Liver (tissue), 9 donors: Measurements from ENCODE around the gene OR2AK2. TPM values are rescaled to one million over a fixed set of nuclear protein-coding genes. Genes with fewer than 3 reads are reported as not detected.

ENCODE experiments used
- DNase-seq: peaks from one replicate; pipeline ENCODE4 v3.0.0-alpha.2; 2017; ENCODE audit warnings: low spot score
- H3K27ac ChIP-seq, 2 donors: one replicate each; pipeline ENCODE4 v1.7.0; 2013; ENCODE audit warnings: inconsistent platforms in 2 of 2, low read length in 2 of 2, control low read depth in 1 of 2, low read depth in 1 of 2, mild to moderate bottlenecking in 1 of 2
- H3K27me3 ChIP-seq, 4 donors: one replicate each; pipeline versions ENCODE4 v1.6.1 to v1.7.0; 2013; ENCODE audit warnings: low read length in 3 of 4, inconsistent platforms in 1 of 4, mild to moderate bottlenecking in 1 of 4, moderate library complexity in 1 of 4; ENCODE audit not compliant: control insufficient read depth in 4 of 4, insufficient read depth in 4 of 4
- H3K36me3 ChIP-seq, 4 donors: one replicate each; pipeline versions ENCODE4 v1.6.1 to v1.7.0; 2013; ENCODE audit warnings: low read length in 3 of 4, mild to moderate bottlenecking in 3 of 4, low read depth in 1 of 4, moderate library complexity in 1 of 4; ENCODE audit not compliant: control insufficient read depth in 4 of 4, insufficient read depth in 3 of 4
- H3K4me1 ChIP-seq, 4 donors: one replicate each; pipeline versions ENCODE4 v1.6.1 to v1.7.0; 2013; ENCODE audit warnings: low read length in 3 of 4, mild to moderate bottlenecking in 3 of 4, moderate library complexity in 1 of 4; ENCODE audit not compliant: control insufficient read depth in 4 of 4, insufficient read depth in 4 of 4
- H3K4me3 ChIP-seq, 3 donors: one replicate each; pipeline versions ENCODE4 v1.6.1 to v1.7.0; 2013; ENCODE audit warnings: low read length in 3 of 3, control low read depth in 1 of 3, low read depth in 1 of 3, mild to moderate bottlenecking in 1 of 3
- H3K9ac ChIP-seq, 2 donors: one replicate each; pipeline ENCODE4 v1.7.0; 2013; ENCODE audit warnings: low read length in 2 of 2, mild to moderate bottlenecking in 2 of 2, moderate library complexity in 2 of 2, control low read depth in 1 of 2, low read depth in 1 of 2
- H3K9me3 ChIP-seq, 4 donors: one replicate each; pipeline versions ENCODE4 v1.6.1 to v1.7.0; 2013; ENCODE audit warnings: low read length in 3 of 4; ENCODE audit not compliant: control insufficient read depth in 4 of 4
- EGR1 ChIP-seq, 2 donors: IDR thresholded peaks; 2 replicates each; pipeline ENCODE4 v1.6.1; 2016 to 2018; ENCODE audit warnings: antibody characterized with exemption in 2 of 2, low read depth in 2 of 2
- FOXA1 ChIP-seq: IDR thresholded peaks from 2 replicates; pipeline ENCODE4 v1.6.1; 2016; ENCODE audit warnings: antibody characterized with exemption
- FOXA2 ChIP-seq: IDR thresholded peaks from 2 replicates; pipeline ENCODE4 v1.6.1; 2016; ENCODE audit warnings: antibody characterized with exemption
- GABPA ChIP-seq, 2 donors: IDR thresholded peaks in 1 of 2; conservative IDR thresholded peaks in 1 of 2; 2 replicates each; pipeline ENCODE4 v1.6.1; 2016; ENCODE audit warnings: antibody characterized with exemption in 2 of 2, mild to moderate bottlenecking in 1 of 2, moderate library complexity in 1 of 2
- HNF4A ChIP-seq, 2 donors: conservative IDR thresholded peaks; 2 replicates each; pipeline ENCODE4 v1.6.1; 2016; ENCODE audit warnings: antibody characterized with exemption in 2 of 2, mild to moderate bottlenecking in 2 of 2
- HNF4G ChIP-seq: IDR thresholded peaks from 2 replicates; pipeline ENCODE4 v1.6.1; 2016; ENCODE audit warnings: antibody characterized with exemption
- JUND ChIP-seq, 2 donors: IDR thresholded peaks; 2 replicates each; pipeline ENCODE4 v1.6.1; 2016; ENCODE audit warnings: antibody characterized with exemption in 2 of 2
- NR2F2 ChIP-seq: IDR thresholded peaks from 2 replicates; pipeline ENCODE4 v1.6.1; 2016; ENCODE audit warnings: antibody characterized with exemption
- RAD21 ChIP-seq, 2 donors: IDR thresholded peaks; 2 replicates each; pipeline ENCODE4 v1.6.1; 2016; ENCODE audit warnings: antibody characterized with exemption in 2 of 2, mild to moderate bottlenecking in 2 of 2
- RXRA ChIP-seq, 2 donors: IDR thresholded peaks; 2 replicates each; pipeline ENCODE4 v1.6.1; 2017 to 2018; ENCODE audit warnings: antibody characterized with exemption in 2 of 2, mild to moderate bottlenecking in 1 of 2
- TAF1 ChIP-seq: conservative IDR thresholded peaks from 2 replicates; pipeline ENCODE4 v1.6.1; 2016; ENCODE audit warnings: antibody characterized with exemption, mild to moderate bottlenecking
- YY1 ChIP-seq: IDR thresholded peaks from 2 replicates; pipeline ENCODE4 v1.6.1; 2016; ENCODE audit warnings: antibody characterized with exemption, mild to moderate bottlenecking
- WGBS: extraction: QIAGEN DNeasy Blood & Tissue Kit; methylation state at CpG from one replicate; pipeline ENCODE4 v1.1.7; 2013; 5-methylcytosine and 5-hydroxymethylcytosine counted together
- polyA plus RNA-seq, 2 donors: library from polyadenylated mRNA; stranded (reverse) in 1 of 2; unstranded in 1 of 2; fragments of 200-250 nt in 1 of 2; fragments of >200 nt in 1 of 2; fragmentation: Nextera tagmentation in 1 of 2; extraction: Ambion mirVana in 1 of 2; gene quantifications; one replicate each; pipeline versions ENCODE4 v1.2.1 to v1.2.3, GENCODE V29; 2013 to 2015
- total RNA-seq, 2 donors: library from RNA; depleted of rRNA; stranded (reverse); fragments of >200 nt; gene quantifications; one replicate each; pipeline ENCODE4 v1.2.3, GENCODE V29; 2014
- TF ChIP-seq, protein P1 (sequence below): IDR thresholded peaks from 2 replicates; pipeline ENCODE4 v1.6.1; 2016; ENCODE audit warnings: antibody characterized with exemption
- TF ChIP-seq, protein P2 (sequence below): IDR thresholded peaks from 2 replicates; pipeline ENCODE4 v1.6.1; 2016; ENCODE audit warnings: antibody characterized with exemption
- TF ChIP-seq, protein P3 (sequence below): IDR thresholded peaks from 2 replicates; pipeline ENCODE4 v1.6.1; 2016; ENCODE audit warnings: antibody characterized with exemption, mild to moderate bottlenecking
- donor health status: healthy.
- donor health status: healthy.
- donor health status: healthy.
- donor health status: healthy.
- donor health status: healthy.

The OR2AK2 gene
- total and polyA plus RNA-seq, 4 donors, result not detected

DNA sequence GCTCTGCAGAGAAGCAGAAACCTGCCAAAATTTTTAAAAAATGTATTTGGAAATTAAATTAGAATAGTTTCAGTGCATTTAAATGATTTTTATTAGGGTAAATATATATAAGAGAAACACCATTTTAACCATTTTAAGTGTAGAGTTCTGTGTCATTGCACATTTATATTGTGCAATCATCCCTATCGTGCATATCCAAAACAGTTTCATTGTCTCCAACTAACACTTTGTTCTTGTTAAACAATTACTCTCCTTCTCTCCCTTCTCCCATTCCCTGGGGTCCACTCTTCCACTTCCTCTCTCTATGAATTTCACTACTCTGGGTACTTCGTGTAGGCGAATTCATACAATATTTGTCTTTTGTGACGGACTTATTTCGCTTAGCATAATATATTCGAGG lies 22.4 kb upstream of the OR2AK2 start:
- Histone ChIP-seq H3K27me3 (no peaks in the 10 kb centered on the region), H3K4me3 (no peak overlapping the region), H3K36me3 (no peaks in the 10 kb centered on the region), H3K9me3 (peaks cover 0 to 2% (median 0%) of the 10 kb centered on the region in 4 donors), H3K27ac (no peak overlapping the region), H3K4me1 (no peaks in the 10 kb centered on the region), H3K9ac (no peak overlapping the region)
- TF ChIP-seq FOXA2 (no peak), RAD21 (IDR thresholded peaks at IDR 0.05) (no peak), EGR1 (IDR thresholded peaks at IDR 0.05; ENCODE audit: low read depth in 2 of 2) (no peak), HNF4A (conservative IDR thresholded peaks at IDR 0.05) (no peak), JUND (IDR thresholded peaks at IDR 0.05) (no peak), YY1 (no peak), TAF1 (no peak), HNF4G (no peak), GABPA (IDR thresholded peaks at IDR 0.05 in 1 of 2, conservative IDR thresholded peaks at IDR 0.05 in 1 of 2) (no peak)
- TF ChIP-seq, protein P1, sequence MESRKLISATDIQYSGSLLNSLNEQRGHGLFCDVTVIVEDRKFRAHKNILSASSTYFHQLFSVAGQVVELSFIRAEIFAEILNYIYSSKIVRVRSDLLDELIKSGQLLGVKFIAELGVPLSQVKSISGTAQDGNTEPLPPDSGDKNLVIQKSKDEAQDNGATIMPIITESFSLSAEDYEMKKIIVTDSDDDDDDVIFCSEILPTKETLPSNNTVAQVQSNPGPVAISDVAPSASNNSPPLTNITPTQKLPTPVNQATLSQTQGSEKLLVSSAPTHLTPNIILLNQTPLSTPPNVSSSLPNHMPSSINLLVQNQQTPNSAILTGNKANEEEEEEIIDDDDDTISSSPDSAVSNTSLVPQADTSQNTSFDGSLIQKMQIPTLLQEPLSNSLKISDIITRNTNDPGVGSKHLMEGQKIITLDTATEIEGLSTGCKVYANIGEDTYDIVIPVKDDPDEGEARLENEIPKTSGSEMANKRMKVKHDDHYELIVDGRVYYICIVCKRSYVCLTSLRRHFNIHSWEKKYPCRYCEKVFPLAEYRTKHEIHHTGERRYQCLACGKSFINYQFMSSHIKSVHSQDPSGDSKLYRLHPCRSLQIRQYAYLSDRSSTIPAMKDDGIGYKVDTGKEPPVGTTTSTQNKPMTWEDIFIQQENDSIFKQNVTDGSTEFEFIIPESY, result no peak
- TF ChIP-seq, protein P2, sequence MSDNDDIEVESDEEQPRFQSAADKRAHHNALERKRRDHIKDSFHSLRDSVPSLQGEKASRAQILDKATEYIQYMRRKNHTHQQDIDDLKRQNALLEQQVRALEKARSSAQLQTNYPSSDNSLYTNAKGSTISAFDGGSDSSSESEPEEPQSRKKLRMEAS, result no peak
- TF ChIP-seq, protein P3, sequence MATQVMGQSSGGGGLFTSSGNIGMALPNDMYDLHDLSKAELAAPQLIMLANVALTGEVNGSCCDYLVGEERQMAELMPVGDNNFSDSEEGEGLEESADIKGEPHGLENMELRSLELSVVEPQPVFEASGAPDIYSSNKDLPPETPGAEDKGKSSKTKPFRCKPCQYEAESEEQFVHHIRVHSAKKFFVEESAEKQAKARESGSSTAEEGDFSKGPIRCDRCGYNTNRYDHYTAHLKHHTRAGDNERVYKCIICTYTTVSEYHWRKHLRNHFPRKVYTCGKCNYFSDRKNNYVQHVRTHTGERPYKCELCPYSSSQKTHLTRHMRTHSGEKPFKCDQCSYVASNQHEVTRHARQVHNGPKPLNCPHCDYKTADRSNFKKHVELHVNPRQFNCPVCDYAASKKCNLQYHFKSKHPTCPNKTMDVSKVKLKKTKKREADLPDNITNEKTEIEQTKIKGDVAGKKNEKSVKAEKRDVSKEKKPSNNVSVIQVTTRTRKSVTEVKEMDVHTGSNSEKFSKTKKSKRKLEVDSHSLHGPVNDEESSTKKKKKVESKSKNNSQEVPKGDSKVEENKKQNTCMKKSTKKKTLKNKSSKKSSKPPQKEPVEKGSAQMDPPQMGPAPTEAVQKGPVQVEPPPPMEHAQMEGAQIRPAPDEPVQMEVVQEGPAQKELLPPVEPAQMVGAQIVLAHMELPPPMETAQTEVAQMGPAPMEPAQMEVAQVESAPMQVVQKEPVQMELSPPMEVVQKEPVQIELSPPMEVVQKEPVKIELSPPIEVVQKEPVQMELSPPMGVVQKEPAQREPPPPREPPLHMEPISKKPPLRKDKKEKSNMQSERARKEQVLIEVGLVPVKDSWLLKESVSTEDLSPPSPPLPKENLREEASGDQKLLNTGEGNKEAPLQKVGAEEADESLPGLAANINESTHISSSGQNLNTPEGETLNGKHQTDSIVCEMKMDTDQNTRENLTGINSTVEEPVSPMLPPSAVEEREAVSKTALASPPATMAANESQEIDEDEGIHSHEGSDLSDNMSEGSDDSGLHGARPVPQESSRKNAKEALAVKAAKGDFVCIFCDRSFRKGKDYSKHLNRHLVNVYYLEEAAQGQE, result no peak
- no peak for DNase-seq
- WGBS, result 73% methylated on average over 6 of the region's 6 CpGs

DNA sequence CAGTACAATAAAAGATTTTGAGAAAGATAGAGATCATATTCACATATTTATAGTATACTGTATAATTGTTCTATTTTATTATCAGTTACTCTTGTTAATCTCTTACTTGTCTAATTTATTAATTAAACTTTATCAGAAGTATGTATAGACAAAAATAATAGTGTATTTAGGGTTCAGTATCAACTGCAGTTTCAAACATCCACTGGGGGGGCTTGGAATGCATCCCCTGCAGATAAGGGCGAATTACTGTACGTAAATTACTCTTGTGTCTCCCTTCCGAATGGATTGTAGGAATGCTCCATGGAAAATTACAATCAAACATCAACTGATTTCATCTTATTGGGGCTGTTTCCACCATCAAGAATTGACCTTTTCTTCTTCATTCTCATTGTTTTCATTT lies 16.5 kb upstream of the OR2AK2 start, which contains the start of gene OR2L8:
Gene OR2L8, plus strand, starts transcription at position 301 of the 400 bp plus-strand sequence. Its CDS starts 0 bp downstream, at position 301.
- Histone ChIP-seq H3K27ac (no peak within 1 kb of the TSS), H3K4me3 (no peak within 1 kb of the TSS), H3K27me3 (no peaks in the 10 kb centered on the region), H3K36me3 (no peaks in the 10 kb centered on the region), H3K9me3 (peaks cover 0 to 2% (median 0%) of the 10 kb centered on the region in 4 donors), H3K4me1 (no peaks in the 10 kb centered on the region), H3K9ac (no peak within 1 kb of the TSS)
- no peak for DNase-seq
- WGBS, result 69% methylated on average over 3 of the region's 3 CpGs
- TF ChIP-seq HNF4A (conservative IDR thresholded peaks at IDR 0.05) (no peak), GABPA (IDR thresholded peaks at IDR 0.05 in 1 of 2, conservative IDR thresholded peaks at IDR 0.05 in 1 of 2) (no peak), RAD21 (IDR thresholded peaks at IDR 0.05) (no peak), YY1 (no peak), FOXA1 (no peak), TAF1 (no peak), NR2F2 (no peak), RXRA (IDR thresholded peaks at IDR 0.05) (no peak), HNF4G (no peak), FOXA2 (no peak)
- TF ChIP-seq, protein P3, result no peak
- TF ChIP-seq, protein P1, result no peak
- TF ChIP-seq, protein P2, result no peak
